SK-N-SH treated with all-trans-retinoic acid at 6 μM for 48 hours (cell line): Measurements from ENCODE around the gene ARID1B.

Experiments
- ARNTL ChIP-seq: fragments of 450-650 bp; formaldehyde crosslinking; IDR thresholded peaks from 2 replicates; pipeline ENCODE4 v1.5.0; 2020; ENCODE audit warnings: low read depth, mild to moderate bottlenecking, moderate library complexity, borderline replicate concordance
- BACH2 ChIP-seq: fragments of 250-450 bp; sonication (Bioruptor Pico); IDR thresholded peaks from 2 replicates; pipeline ENCODE4 v1.9.0; 2021; ENCODE audit warnings: mild to moderate bottlenecking, borderline replicate concordance
- CSDC2 ChIP-seq: fragments of 250-450 bp; sonication (Bioruptor Pico); IDR thresholded peaks from 2 replicates; pipeline ENCODE4 v1.5.0; 2020; ENCODE audit warnings: mild to moderate bottlenecking, moderate library complexity
- ISL1 ChIP-seq: fragments of 250-450 bp; sonication (Bioruptor Pico); IDR thresholded peaks from 2 replicates; pipeline ENCODE4 v2.1.2; 2022; ENCODE audit warnings: mild to moderate bottlenecking, moderate library complexity
- OSR1 ChIP-seq: fragments of 250-450 bp; sonication (Bioruptor Pico); IDR thresholded peaks from 2 replicates; pipeline ENCODE4 v1.8.0; 2022; ENCODE audit warnings: moderate library complexity, mild to moderate bottlenecking, inconsistent platforms
- PPARA ChIP-seq: fragments of 250-450 bp; sonication (Bioruptor Pico); IDR thresholded peaks from 2 replicates; pipeline ENCODE4 v1.5.0; 2020; ENCODE audit warnings: mild to moderate bottlenecking, borderline replicate concordance
- RARB ChIP-seq: fragments of 250-450 bp; sonication (Bioruptor Pico); IDR thresholded peaks from 2 replicates; pipeline ENCODE4 v1.8.0; 2021; ENCODE audit warnings: mild to moderate bottlenecking, moderate library complexity
- SNAI2 ChIP-seq: fragments of 250-450 bp; sonication (Bioruptor Pico); IDR thresholded peaks from 2 replicates; pipeline ENCODE4 v1.5.0; 2020; ENCODE audit warnings: mild to moderate bottlenecking, moderate library complexity
- ZC3H10 ChIP-seq: fragments of 250-450 bp; sonication (Bioruptor Pico); IDR thresholded peaks from 2 replicates; pipeline ENCODE4 v1.5.1; 2021; ENCODE audit warnings: mild to moderate bottlenecking, moderate library complexity
- ZFP30 ChIP-seq: fragments of 450-650 bp; formaldehyde crosslinking; IDR thresholded peaks from 2 replicates; pipeline ENCODE4 v1.5.0; 2022; ENCODE audit warnings: mild to moderate bottlenecking, moderate library complexity
- ZNF565 ChIP-seq: fragments of 450-650 bp; formaldehyde crosslinking; conservative IDR thresholded peaks from 2 replicates; pipeline ENCODE4 v1.5.0; 2020; ENCODE audit warnings: low read depth, mild to moderate bottlenecking, moderate library complexity
- ZNF8 ChIP-seq: fragments of 450-650 bp; formaldehyde crosslinking; IDR thresholded peaks from 2 replicates; pipeline ENCODE4 v1.5.0; 2020; ENCODE audit warnings: mild to moderate bottlenecking, moderate library complexity
- TF ChIP-seq, protein P1 (sequence below): fragments of 250-450 bp; sonication (Bioruptor Pico); IDR thresholded peaks from 2 replicates; pipeline ENCODE4 v1.8.0; 2020; ENCODE audit warnings: mild to moderate bottlenecking, moderate library complexity, borderline replicate concordance

DNA sequence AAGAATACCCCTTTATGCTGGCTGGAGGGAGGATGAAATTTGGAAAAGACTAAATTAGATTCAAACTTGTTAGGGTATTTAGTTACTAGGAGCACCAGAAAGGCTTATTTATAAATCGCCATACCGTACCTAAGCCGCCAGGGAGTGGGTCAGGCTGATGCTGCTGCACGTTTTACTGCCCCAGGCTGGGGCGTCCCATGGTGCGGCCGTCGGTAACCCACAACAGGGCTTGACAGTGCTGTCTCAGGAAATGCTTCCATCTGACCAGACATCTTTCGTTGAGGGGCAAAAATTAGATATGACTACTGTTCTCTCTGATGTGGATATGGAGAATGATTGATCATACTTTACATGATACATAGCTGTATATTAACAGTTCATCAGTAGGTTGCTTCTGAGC is 52.9 kb downstream of the ARID1B start:
- TF ChIP-seq ZC3H10 (CRISPR knock-in tag): no peak
- no peak for TF ChIP-seq OSR1 (CRISPR knock-in tag)
- TF ChIP-seq, protein P1, sequence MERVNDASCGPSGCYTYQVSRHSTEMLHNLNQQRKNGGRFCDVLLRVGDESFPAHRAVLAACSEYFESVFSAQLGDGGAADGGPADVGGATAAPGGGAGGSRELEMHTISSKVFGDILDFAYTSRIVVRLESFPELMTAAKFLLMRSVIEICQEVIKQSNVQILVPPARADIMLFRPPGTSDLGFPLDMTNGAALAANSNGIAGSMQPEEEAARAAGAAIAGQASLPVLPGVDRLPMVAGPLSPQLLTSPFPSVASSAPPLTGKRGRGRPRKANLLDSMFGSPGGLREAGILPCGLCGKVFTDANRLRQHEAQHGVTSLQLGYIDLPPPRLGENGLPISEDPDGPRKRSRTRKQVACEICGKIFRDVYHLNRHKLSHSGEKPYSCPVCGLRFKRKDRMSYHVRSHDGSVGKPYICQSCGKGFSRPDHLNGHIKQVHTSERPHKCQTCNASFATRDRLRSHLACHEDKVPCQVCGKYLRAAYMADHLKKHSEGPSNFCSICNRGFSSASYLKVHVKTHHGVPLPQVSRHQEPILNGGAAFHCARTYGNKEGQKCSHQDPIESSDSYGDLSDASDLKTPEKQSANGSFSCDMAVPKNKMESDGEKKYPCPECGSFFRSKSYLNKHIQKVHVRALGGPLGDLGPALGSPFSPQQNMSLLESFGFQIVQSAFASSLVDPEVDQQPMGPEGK (CRISPR knock-in tag): no peak
- no peak for TF ChIP-seq ZFP30 (CRISPR knock-in tag)
- no peak for TF ChIP-seq BACH2
- no peak for TF ChIP-seq CSDC2
- no peak for TF ChIP-seq ISL1 (CRISPR knock-in tag)
- TF ChIP-seq ZNF8 (CRISPR knock-in tag): no peak
- no peak for TF ChIP-seq PPARA
- TF ChIP-seq SNAI2 (CRISPR knock-in tag): no peak
- TF ChIP-seq RARB (CRISPR knock-in tag): no peak
- no peak for TF ChIP-seq ARNTL (CRISPR knock-in tag)
- TF ChIP-seq ZNF565 (CRISPR knock-in tag): no peak
